NCI-H146 (cell line): ENCODE results near the gene PCDH1.

ENCODE experiments used
- DNase-seq: peaks from one replicate; lab custom pipeline; 2025; lab: John Stamatoyannopoulos, UW

The PCDH1 gene

GRCh38 chr5:141853895-141854626 is 24.1 kb downstream of the PCDH1 start:
- no peak for DNase-seq

- DNase-seq = no peak
Measured at GRCh38 chr5:141852448-141852847, 25.8 kb downstream of the PCDH1 start.

- DNase-seq = no peak
Measured at GRCh38 chr5:141851195-141851874, 26.9 kb downstream of the PCDH1 start.

- no peak for DNase-seq
Measured at GRCh38 chr5:141850786-141851185, 27.4 kb downstream of the PCDH1 start.

- DNase-seq = peak; percentile 53
Measured at GRCh38 chr5:141850244-141850768, 27.9 kb downstream of the PCDH1 start.

- peak; percentile 76 for DNase-seq
Measured at GRCh38 chr5:141849415-141850243, 28.6 kb downstream of the PCDH1 start.

GRCh38 chr5:141848744-141849414 is 29.3 kb downstream of the PCDH1 start:
- DNase-seq = peak; percentile 67

- DNase-seq = peak; percentile 71
Measured at GRCh38 chr5:141846031-141846430, 32.2 kb downstream of the PCDH1 start.

GRCh38 chr5:141845371-141845851 is 32.8 kb downstream of the PCDH1 start:
- no peak for DNase-seq

- DNase-seq = no peak
Measured at GRCh38 chr5:141844414-141845097, 33.7 kb downstream of the PCDH1 start.

GRCh38 chr5:141843156-141843927 is 34.9 kb downstream of the PCDH1 start:
- DNase-seq = no peak

- DNase-seq = no peak
Measured at GRCh38 chr5:141841378-141842180, 36.6 kb downstream of the PCDH1 start.

GRCh38 chr5:141840826-141841360 is 37.3 kb downstream of the PCDH1 start:
- no peak for DNase-seq

GRCh38 chr5:141840280-141840812 is 37.9 kb downstream of the PCDH1 start:
- DNase-seq = no peak

GRCh38 chr5:141839015-141839513 is 39.1 kb downstream of the PCDH1 start:
- no peak for DNase-seq

GRCh38 chr5:141838326-141839014 is 39.7 kb downstream of the PCDH1 start:
- no peak for DNase-seq

GRCh38 chr5:141835928-141836670 is 42.1 kb downstream of the PCDH1 start:
- no peak for DNase-seq
